A673 (cell line): ENCODE data around the gene GLDC. TPM values are rescaled to one million over a fixed set of nuclear protein-coding genes. Genes with fewer than 3 reads are reported as not detected.

ENCODE experiments used
- BruUV-seq: library from RNA; stranded (reverse); fragments of 400-500 nt; replicated peaks from 2 replicates; lab custom pipeline; 2021; lab: Mats Ljungman, UMichigan
- CTCF ChIA-PET: fragments of 300-600 bp; sonication (Branson Sonifier 250); formaldehyde crosslinking; loops from one replicate; lab custom pipeline; 2022; ENCODE audit warnings: antibody characterized with exemption; lab: Charles Lee
- POLR2A ChIA-PET: fragments of 300-600 bp; sonication (Branson Sonifier 250); formaldehyde crosslinking; loops from one replicate; lab custom pipeline; 2022; ENCODE audit warnings: antibody characterized with exemption; ENCODE audit not compliant: low non-redundant PET; lab: Charles Lee
- DNase-seq: peaks from one replicate; pipeline ENCODE4 v3.0.0-alpha.2; 2015; ENCODE audit warnings: low spot score
- H3K27ac ChIP-seq: fragments of 200-600 bp; sonication (generic); 2 replicates; pipeline ENCODE4 v1.5.1; 2016; ENCODE audit warnings: mixed run types, low read depth, mild to moderate bottlenecking, mixed read lengths, antibody characterized with exemption, low read length; ENCODE audit not compliant: poor library complexity, severe bottlenecking
- H3K27me3 ChIP-seq: fragments of 200-600 bp; sonication (generic); replicated peaks from 2 replicates; pipeline ENCODE4 v1.6.1; 2017; ENCODE audit warnings: mixed run types, low read depth, mild to moderate bottlenecking, mixed read lengths, antibody characterized with exemption, low read length; ENCODE audit not compliant: insufficient read depth, poor library complexity
- H3K36me3 ChIP-seq: fragments of 200-600 bp; sonication (generic); 2 replicates; pipeline ENCODE4 v1.6.1; 2016; ENCODE audit warnings: mixed run types, mild to moderate bottlenecking, mixed read lengths, antibody characterized with exemption, low read length; ENCODE audit not compliant: insufficient read depth, poor library complexity, severe bottlenecking
- H3K4me1 ChIP-seq: fragments of 200-600 bp; sonication (generic); 2 replicates; pipeline ENCODE4 v1.6.1; 2017; ENCODE audit warnings: mixed run types, mild to moderate bottlenecking, mixed read lengths, antibody characterized with exemption, low read length; ENCODE audit not compliant: insufficient read depth, poor library complexity, severe bottlenecking
- H3K4me3 ChIP-seq: fragments of 200-600 bp; sonication (generic); 2 replicates; pipeline ENCODE4 v1.5.1; 2016; ENCODE audit warnings: low read depth, mixed run types, mild to moderate bottlenecking, mixed read lengths, low read length; ENCODE audit not compliant: poor library complexity, severe bottlenecking
- H3K9me3 ChIP-seq: fragments of 200-600 bp; sonication (generic); 2 replicates; pipeline ENCODE4 v1.6.1; 2016; ENCODE audit warnings: mixed run types, low read depth, mild to moderate bottlenecking, mixed read lengths, antibody characterized with exemption, low read length; ENCODE audit not compliant: poor library complexity, severe bottlenecking
- EZH2 ChIP-seq: fragments of 200-600 bp; sonication (generic); IDR thresholded peaks from 2 replicates; pipeline ENCODE4 v1.6.1; 2017; ENCODE audit warnings: borderline replicate concordance, low read depth, mild to moderate bottlenecking, mixed read lengths, antibody characterized with exemption, low read length; ENCODE audit not compliant: poor library complexity, severe bottlenecking
- intact Hi-C: fragments of 100-400 bp; cut with micrococcal nuclease; formaldehyde crosslinking; loops from one replicate; pipeline ENCODE4 v1.10.0; 2022; ENCODE audit not compliant: unreplicated experiment
- total RNA-seq: library from RNA; stranded (reverse); gene quantifications from 2 replicates; pipeline ENCODE4 v1.2.3, GENCODE V29; 2021
- TF ChIP-seq, protein P1 (sequence below): fragments of 300-800, 200-600 bp; sonication (generic); conservative IDR thresholded peaks from 2 replicates; pipeline ENCODE4 v1.5.1; 2017; ENCODE audit warnings: low read depth, mild to moderate bottlenecking, antibody characterized with exemption, low read length, moderate library complexity, mixed read lengths

Gene GLDC
- total RNA-seq, 1 experiment from 2014 or later = 0.32 TPM

- intact Hi-C loops = no loop called here
- Histone ChIP-seq H3K27me3 (no peaks in the 10 kb centered on the region), H3K4me1 (no peaks in the 10 kb centered on the region), H3K9me3 (no peaks in the 10 kb centered on the region), H3K27ac (no peak overlapping the region), H3K36me3 (no peaks in the 10 kb centered on the region), H3K4me3 (no peak overlapping the region)
- POLR2A ChIA-PET = no interaction called here
- no TSS peak for BruUV-seq
- DNase-seq = no peak
- CTCF ChIA-PET = no interaction called here
- TF ChIP-seq EZH2 = no peak
- TF ChIP-seq, protein P1, sequence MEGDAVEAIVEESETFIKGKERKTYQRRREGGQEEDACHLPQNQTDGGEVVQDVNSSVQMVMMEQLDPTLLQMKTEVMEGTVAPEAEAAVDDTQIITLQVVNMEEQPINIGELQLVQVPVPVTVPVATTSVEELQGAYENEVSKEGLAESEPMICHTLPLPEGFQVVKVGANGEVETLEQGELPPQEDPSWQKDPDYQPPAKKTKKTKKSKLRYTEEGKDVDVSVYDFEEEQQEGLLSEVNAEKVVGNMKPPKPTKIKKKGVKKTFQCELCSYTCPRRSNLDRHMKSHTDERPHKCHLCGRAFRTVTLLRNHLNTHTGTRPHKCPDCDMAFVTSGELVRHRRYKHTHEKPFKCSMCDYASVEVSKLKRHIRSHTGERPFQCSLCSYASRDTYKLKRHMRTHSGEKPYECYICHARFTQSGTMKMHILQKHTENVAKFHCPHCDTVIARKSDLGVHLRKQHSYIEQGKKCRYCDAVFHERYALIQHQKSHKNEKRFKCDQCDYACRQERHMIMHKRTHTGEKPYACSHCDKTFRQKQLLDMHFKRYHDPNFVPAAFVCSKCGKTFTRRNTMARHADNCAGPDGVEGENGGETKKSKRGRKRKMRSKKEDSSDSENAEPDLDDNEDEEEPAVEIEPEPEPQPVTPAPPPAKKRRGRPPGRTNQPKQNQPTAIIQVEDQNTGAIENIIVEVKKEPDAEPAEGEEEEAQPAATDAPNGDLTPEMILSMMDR = no peak
Measured at GRCh38 chr9:6673326-6674025, 27.9 kb upstream of the GLDC start.

GRCh38 chr9:6672118-6672517 lies 26.6 kb upstream of the GLDC start:
- POLR2A ChIA-PET = no interaction called here
- no peak overlapping the region for H3K4me3 ChIP-seq
- intact Hi-C loops = no loop called here
- no peaks in the 10 kb centered on the region for H3K27me3 ChIP-seq
- BruUV-seq = no TSS peak
- TF ChIP-seq, protein P1 = no peak
- no peak for TF ChIP-seq EZH2
- CTCF ChIA-PET = no interaction called here
- no peaks in the 10 kb centered on the region for H3K4me1 ChIP-seq
- H3K27ac ChIP-seq = no peak overlapping the region
- no peaks in the 10 kb centered on the region for H3K9me3 ChIP-seq
- no peaks in the 10 kb centered on the region for H3K36me3 ChIP-seq
- DNase-seq = no peak

DNA sequence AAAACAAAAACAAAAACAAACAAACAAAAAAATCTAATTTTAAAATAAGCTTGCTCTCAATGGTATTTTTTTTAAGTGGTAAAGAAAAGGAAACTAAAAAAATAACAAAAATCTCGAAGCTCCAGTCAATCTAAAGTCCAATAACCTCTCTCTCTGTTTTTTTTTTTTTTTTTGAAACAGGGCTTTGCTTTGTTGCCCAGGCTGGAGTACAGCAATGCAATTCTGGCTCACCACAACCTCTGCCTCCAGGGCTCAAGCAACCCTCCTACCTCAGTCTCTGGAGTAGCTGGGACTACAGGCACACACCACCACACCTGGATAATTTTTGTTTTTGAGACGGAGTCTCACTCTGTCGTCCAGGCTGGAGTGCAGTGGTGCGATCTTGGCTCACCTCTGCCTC lies 25.9 kb upstream of the GLDC start:
- Histone ChIP-seq H3K27me3 (no peaks in the 10 kb centered on the region), H3K36me3 (no peaks in the 10 kb centered on the region), H3K4me3 (no peak overlapping the region), H3K4me1 (no peaks in the 10 kb centered on the region), H3K27ac (no peak overlapping the region), H3K9me3 (no peaks in the 10 kb centered on the region)
- no TSS peak for BruUV-seq
- DNase-seq = no peak
- TF ChIP-seq, protein P1 = no peak
- no peak for TF ChIP-seq EZH2
- intact Hi-C loops = no loop called here
- ChIA-PET POLR2A (no interaction called here), CTCF (no interaction called here)
